OCI-LY1 (cell line): ENCODE data around the gene CNPY2.

Source experiments
- H2AFZ ChIP-seq: fragments of 200-600 bp; sonication (generic), shearing (Covaris generic); 2 replicates; pipeline ENCODE4 v1.6.0; 2014; ENCODE audit warnings: antibody characterized with exemption, mild to moderate bottlenecking, low read length
- H3F3A ChIP-seq: fragments of 200-600 bp; sonication (generic), shearing (Covaris generic); 2 replicates; pipeline ENCODE4 v1.6.0; 2014; ENCODE audit warnings: mild to moderate bottlenecking, antibody characterized with exemption, low read length, moderate library complexity; ENCODE audit not compliant: insufficient read depth
- H3K27ac ChIP-seq: fragments of 200-600 bp; sonication (generic); 2 replicates; pipeline ENCODE4 v1.5.1; 2014; ENCODE audit warnings: low read length, mixed run types, mild to moderate bottlenecking, low read depth; ENCODE audit not compliant: poor library complexity, severe bottlenecking
- H3K27me3 ChIP-seq: fragments of 200-600 bp; sonication (generic); 2 replicates; pipeline ENCODE4 v1.6.0; 2014; ENCODE audit warnings: antibody characterized with exemption, mild to moderate bottlenecking, low read length, moderate library complexity; ENCODE audit not compliant: insufficient read depth
- H3K36me3 ChIP-seq: fragments of 200-600 bp; sonication (generic); 2 replicates; pipeline ENCODE4 v1.6.1; 2014; ENCODE audit warnings: mild to moderate bottlenecking, antibody characterized with exemption, low read length, moderate library complexity, mixed read lengths; ENCODE audit not compliant: insufficient read depth
- H3K4me1 ChIP-seq: fragments of 200-600 bp; sonication (generic); 2 replicates; pipeline ENCODE4 v1.5.1; 2014; ENCODE audit warnings: mild to moderate bottlenecking, low read length, moderate library complexity; ENCODE audit not compliant: insufficient read depth, severe bottlenecking
- H3K4me2 ChIP-seq: fragments of 200-600 bp; sonication (generic), shearing (Covaris generic); 2 replicates; pipeline ENCODE4 v1.6.1; 2014; ENCODE audit warnings: low read length
- H3K4me3 ChIP-seq: fragments of 200-600 bp; sonication (generic); 2 replicates; pipeline ENCODE4 v1.5.1; 2014; ENCODE audit warnings: low read length, low read depth, mild to moderate bottlenecking, mixed read lengths; ENCODE audit not compliant: poor library complexity, severe bottlenecking
- H3K79me2 ChIP-seq: fragments of 200-600 bp; shearing (Covaris generic); 2 replicates; pipeline ENCODE4 v1.6.1; 2016; ENCODE audit warnings: mixed run types, low read length, mixed read lengths; ENCODE audit not compliant: insufficient read depth
- H3K9ac ChIP-seq: fragments of 200-600 bp; sonication (generic), shearing (Covaris generic); 2 replicates; pipeline ENCODE4 v1.6.1; 2014; ENCODE audit warnings: mild to moderate bottlenecking, low read length, mixed read lengths
- H3K9me2 ChIP-seq: fragments of 200-600 bp; sonication (generic), shearing (Covaris generic); 2 replicates; pipeline ENCODE4 v1.6.1; 2014; ENCODE audit warnings: low read depth, mild to moderate bottlenecking, low read length, mixed read lengths
- H3K9me3 ChIP-seq: fragments of 200-600 bp; shearing (Covaris generic); 2 replicates; pipeline ENCODE4 v1.6.1; 2014; ENCODE audit warnings: low read length, mixed read lengths
- H4K20me1 ChIP-seq: fragments of 200-600 bp; sonication (generic), shearing (Covaris generic); 2 replicates; pipeline ENCODE4 v1.6.0; 2016; ENCODE audit warnings: mild to moderate bottlenecking, low read length; ENCODE audit not compliant: insufficient read depth
- EZH2 ChIP-seq: fragments of 200-600 bp; sonication (generic), shearing (Covaris generic); IDR thresholded peaks from 2 replicates; pipeline ENCODE4 v1.8.0; 2017; ENCODE audit warnings: borderline replicate concordance, mixed run types, mild to moderate bottlenecking, antibody characterized with exemption, low read length, moderate library complexity, mixed read lengths
- TF ChIP-seq, protein P1 (sequence below): fragments of 200-600 bp; sonication (generic), shearing (Covaris generic); IDR thresholded peaks from 2 replicates; pipeline ENCODE4 v1.5.1; 2017; ENCODE audit warnings: mild to moderate bottlenecking, antibody characterized with exemption, low read length, moderate library complexity, mixed read lengths

CNPY2 gene

DNA sequence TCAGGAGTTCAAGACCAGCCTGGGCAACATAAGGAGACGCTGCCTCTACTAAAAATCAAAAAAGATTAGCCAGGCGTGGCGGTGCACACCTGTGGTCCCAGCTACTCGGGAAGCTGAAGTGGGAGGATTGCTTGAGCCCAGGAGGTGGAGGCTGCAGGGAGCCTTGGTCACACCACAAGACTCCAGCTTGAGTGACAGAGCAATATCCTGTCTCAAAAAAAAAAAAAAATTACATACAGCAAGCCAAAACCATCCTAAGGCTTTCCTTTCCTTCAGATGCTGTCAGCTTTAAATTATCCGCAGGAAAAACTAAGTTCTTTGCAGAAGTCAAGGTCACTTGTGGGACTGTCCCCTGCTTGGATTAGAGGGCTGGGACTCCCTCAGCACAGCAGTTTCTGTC is 17.0 kb downstream of the CNPY2 start:
- Histone ChIP-seq H3K4me3 (peak overlapping the region; percentile 83), H3K9me2 (no peaks in the 10 kb centered on the region), H2AFZ (no peak overlapping the region), H3F3A (no peaks in the 10 kb centered on the region), H3K36me3 (peaks cover 46% of the 10 kb centered on the region), H4K20me1 (no peaks in the 10 kb centered on the region), H3K79me2 (peaks cover 58% of the 10 kb centered on the region), H3K4me2 (peak overlapping the region; percentile 91), H3K9ac (peak overlapping the region; percentile 91), H3K9me3 (no peaks in the 10 kb centered on the region), H3K4me1 (peaks cover 61% of the 10 kb centered on the region), H3K27ac (peak overlapping the region; percentile 68), H3K27me3 (no peaks in the 10 kb centered on the region)
- no peak for TF ChIP-seq EZH2
- TF ChIP-seq, protein P1, sequence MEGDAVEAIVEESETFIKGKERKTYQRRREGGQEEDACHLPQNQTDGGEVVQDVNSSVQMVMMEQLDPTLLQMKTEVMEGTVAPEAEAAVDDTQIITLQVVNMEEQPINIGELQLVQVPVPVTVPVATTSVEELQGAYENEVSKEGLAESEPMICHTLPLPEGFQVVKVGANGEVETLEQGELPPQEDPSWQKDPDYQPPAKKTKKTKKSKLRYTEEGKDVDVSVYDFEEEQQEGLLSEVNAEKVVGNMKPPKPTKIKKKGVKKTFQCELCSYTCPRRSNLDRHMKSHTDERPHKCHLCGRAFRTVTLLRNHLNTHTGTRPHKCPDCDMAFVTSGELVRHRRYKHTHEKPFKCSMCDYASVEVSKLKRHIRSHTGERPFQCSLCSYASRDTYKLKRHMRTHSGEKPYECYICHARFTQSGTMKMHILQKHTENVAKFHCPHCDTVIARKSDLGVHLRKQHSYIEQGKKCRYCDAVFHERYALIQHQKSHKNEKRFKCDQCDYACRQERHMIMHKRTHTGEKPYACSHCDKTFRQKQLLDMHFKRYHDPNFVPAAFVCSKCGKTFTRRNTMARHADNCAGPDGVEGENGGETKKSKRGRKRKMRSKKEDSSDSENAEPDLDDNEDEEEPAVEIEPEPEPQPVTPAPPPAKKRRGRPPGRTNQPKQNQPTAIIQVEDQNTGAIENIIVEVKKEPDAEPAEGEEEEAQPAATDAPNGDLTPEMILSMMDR = no peak

DNA sequence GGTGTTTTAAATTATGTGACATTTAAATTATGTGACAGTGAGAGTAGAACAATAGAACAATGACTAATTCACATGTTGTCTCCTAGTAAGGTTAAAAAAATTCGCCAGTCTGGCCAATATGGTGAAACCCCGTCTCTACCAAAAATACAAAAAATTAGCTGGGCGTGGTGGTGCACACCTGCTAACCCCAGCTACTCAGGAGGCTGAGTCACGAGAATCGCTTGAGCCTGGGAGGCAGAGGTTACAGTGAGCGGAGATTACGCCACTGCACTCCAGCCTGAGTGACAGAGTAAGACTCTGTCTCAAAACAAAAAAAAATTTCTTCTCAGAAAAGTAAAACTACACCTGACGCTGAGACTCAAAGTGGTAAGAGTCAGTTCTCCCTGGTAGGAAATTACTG is 18.4 kb downstream of the CNPY2 start:
- Histone ChIP-seq H3K9ac (no peak overlapping the region; the same call in 1 of the 2 replicates), H3K9me3 (no peaks in the 10 kb centered on the region), H2AFZ (no peak overlapping the region), H3F3A (no peaks in the 10 kb centered on the region), H3K27ac (peak overlapping the region; percentile 10), H3K4me2 (peak overlapping the region; percentile 91), H4K20me1 (no peaks in the 10 kb centered on the region), H3K27me3 (no peaks in the 10 kb centered on the region), H3K9me2 (no peaks in the 10 kb centered on the region), H3K4me1 (peaks cover 53% of the 10 kb centered on the region), H3K79me2 (peaks cover 69% of the 10 kb centered on the region), H3K4me3 (peak overlapping the region; percentile 9), H3K36me3 (peaks cover 52% of the 10 kb centered on the region)
- TF ChIP-seq, protein P1 = no peak
- no peak for TF ChIP-seq EZH2

GRCh38 chr12:56296295-56296694 is 19.5 kb downstream of the CNPY2 start:
- peak overlapping the region; percentile 9 for H3K4me3 ChIP-seq
- H3K4me1 ChIP-seq = peaks cover 47% of the 10 kb centered on the region
- no peaks in the 10 kb centered on the region for H3K27me3 ChIP-seq
- TF ChIP-seq, protein P1 = no peak
- TF ChIP-seq EZH2 = no peak
- no peak overlapping the region; the same call in 1 of the 2 replicates for H3K9ac ChIP-seq
- peaks cover 76% of the 10 kb centered on the region for H3K79me2 ChIP-seq
- peak overlapping the region; percentile 91 for H3K4me2 ChIP-seq
- H3K27ac ChIP-seq = no peak overlapping the region
- H4K20me1 ChIP-seq = no peaks in the 10 kb centered on the region
- no peaks in the 10 kb centered on the region for H3K9me2 ChIP-seq
- H3K9me3 ChIP-seq = no peaks in the 10 kb centered on the region
- no peak overlapping the region for H2AFZ ChIP-seq
- H3F3A ChIP-seq = no peaks in the 10 kb centered on the region
- peaks cover 55% of the 10 kb centered on the region for H3K36me3 ChIP-seq
